ENCODE results near the gene CUZD1. TPM values are rescaled to one million over a fixed set of nuclear protein-coding genes. Genes with fewer than 3 reads are reported as not detected.

The CUZD1 gene
- total RNA-seq, 1 experiment from 2014 or later = 3.5 TPM

DNA sequence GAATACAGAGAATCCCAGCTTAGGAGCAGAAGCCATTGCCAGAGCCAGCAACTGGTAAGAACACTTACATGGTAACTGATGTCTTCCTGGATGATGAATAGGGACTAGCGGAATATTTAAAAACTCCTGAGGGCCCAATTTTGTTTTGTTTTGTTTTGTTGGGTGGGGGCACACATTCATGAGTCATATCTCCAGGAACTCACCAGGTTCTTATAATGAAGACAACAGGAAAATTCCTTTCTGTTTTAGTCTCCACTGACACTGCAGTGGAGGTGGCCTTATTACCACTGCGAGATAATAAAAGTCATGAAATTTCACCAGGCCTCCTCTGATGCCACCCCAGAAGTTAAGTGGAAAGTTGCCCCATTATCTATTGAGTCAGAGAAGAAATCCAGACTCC lies 6.6 kb upstream of the CUZD1 start:
- H3K27ac Mint-ChIP-seq = no peak overlapping the region
- DNase-seq (ENCODE audit: low spot score) (no peak), ATAC-seq (no peak)
- H3K9me3 Mint-ChIP-seq = no peaks in the 10 kb centered on the region
- ChIA-PET CTCF (no interaction called here), POLR2A (no interaction called here)
- no peaks in the 10 kb centered on the region for H3K27me3 Mint-ChIP-seq (ENCODE audit: low read depth)
- TF ChIP-seq, protein P1, sequence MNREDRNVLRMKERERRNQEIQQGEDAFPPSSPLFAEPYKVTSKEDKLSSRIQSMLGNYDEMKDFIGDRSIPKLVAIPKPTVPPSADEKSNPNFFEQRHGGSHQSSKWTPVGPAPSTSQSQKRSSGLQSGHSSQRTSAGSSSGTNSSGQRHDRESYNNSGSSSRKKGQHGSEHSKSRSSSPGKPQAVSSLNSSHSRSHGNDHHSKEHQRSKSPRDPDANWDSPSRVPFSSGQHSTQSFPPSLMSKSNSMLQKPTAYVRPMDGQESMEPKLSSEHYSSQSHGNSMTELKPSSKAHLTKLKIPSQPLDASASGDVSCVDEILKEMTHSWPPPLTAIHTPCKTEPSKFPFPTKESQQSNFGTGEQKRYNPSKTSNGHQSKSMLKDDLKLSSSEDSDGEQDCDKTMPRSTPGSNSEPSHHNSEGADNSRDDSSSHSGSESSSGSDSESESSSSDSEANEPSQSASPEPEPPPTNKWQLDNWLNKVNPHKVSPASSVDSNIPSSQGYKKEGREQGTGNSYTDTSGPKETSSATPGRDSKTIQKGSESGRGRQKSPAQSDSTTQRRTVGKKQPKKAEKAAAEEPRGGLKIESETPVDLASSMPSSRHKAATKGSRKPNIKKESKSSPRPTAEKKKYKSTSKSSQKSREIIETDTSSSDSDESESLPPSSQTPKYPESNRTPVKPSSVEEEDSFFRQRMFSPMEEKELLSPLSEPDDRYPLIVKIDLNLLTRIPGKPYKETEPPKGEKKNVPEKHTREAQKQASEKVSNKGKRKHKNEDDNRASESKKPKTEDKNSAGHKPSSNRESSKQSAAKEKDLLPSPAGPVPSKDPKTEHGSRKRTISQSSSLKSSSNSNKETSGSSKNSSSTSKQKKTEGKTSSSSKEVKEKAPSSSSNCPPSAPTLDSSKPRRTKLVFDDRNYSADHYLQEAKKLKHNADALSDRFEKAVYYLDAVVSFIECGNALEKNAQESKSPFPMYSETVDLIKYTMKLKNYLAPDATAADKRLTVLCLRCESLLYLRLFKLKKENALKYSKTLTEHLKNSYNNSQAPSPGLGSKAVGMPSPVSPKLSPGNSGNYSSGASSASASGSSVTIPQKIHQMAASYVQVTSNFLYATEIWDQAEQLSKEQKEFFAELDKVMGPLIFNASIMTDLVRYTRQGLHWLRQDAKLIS (CRISPR knock-in tag; IDR thresholded peaks at IDR 0.05; ENCODE audit: borderline replicate concordance) = no peak
- TF ChIP-seq CBFB (CRISPR knock-in tag; IDR thresholded peaks at IDR 0.05; ENCODE audit: low read depth) (no peak), ZNF396 (CRISPR knock-in tag; IDR thresholded peaks at IDR 0.05; ENCODE audit: borderline replicate concordance) (no peak), E2F5 (CRISPR knock-in tag; IDR thresholded peaks at IDR 0.05) (no peak), FOXK1 (CRISPR knock-in tag; IDR thresholded peaks at IDR 0.05) (no peak), E2F4 (CRISPR knock-in tag; IDR thresholded peaks at IDR 0.05; ENCODE audit: borderline replicate concordance, low read depth) (no peak), NFE2L1 (CRISPR knock-in tag; IDR thresholded peaks at IDR 0.05) (no peak), ZNF232 (CRISPR knock-in tag; IDR thresholded peaks at IDR 0.05) (no peak), IRF2 (CRISPR knock-in tag; IDR thresholded peaks at IDR 0.05; ENCODE audit: borderline replicate concordance, low read depth) (no peak), ATF2 (CRISPR knock-in tag; IDR thresholded peaks at IDR 0.05; ENCODE audit: borderline replicate concordance, low read depth) (no peak)
- TF ChIP-seq, protein P2, sequence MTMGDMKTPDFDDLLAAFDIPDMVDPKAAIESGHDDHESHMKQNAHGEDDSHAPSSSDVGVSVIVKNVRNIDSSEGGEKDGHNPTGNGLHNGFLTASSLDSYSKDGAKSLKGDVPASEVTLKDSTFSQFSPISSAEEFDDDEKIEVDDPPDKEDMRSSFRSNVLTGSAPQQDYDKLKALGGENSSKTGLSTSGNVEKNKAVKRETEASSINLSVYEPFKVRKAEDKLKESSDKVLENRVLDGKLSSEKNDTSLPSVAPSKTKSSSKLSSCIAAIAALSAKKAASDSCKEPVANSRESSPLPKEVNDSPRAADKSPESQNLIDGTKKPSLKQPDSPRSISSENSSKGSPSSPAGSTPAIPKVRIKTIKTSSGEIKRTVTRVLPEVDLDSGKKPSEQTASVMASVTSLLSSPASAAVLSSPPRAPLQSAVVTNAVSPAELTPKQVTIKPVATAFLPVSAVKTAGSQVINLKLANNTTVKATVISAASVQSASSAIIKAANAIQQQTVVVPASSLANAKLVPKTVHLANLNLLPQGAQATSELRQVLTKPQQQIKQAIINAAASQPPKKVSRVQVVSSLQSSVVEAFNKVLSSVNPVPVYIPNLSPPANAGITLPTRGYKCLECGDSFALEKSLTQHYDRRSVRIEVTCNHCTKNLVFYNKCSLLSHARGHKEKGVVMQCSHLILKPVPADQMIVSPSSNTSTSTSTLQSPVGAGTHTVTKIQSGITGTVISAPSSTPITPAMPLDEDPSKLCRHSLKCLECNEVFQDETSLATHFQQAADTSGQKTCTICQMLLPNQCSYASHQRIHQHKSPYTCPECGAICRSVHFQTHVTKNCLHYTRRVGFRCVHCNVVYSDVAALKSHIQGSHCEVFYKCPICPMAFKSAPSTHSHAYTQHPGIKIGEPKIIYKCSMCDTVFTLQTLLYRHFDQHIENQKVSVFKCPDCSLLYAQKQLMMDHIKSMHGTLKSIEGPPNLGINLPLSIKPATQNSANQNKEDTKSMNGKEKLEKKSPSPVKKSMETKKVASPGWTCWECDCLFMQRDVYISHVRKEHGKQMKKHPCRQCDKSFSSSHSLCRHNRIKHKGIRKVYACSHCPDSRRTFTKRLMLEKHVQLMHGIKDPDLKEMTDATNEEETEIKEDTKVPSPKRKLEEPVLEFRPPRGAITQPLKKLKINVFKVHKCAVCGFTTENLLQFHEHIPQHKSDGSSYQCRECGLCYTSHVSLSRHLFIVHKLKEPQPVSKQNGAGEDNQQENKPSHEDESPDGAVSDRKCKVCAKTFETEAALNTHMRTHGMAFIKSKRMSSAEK (CRISPR knock-in tag; IDR thresholded peaks at IDR 0.05; ENCODE audit: borderline replicate concordance) = no peak
- peaks cover 43% of the 10 kb centered on the region for H3K4me1 Mint-ChIP-seq
- no peak overlapping the region for H3K4me3 Mint-ChIP-seq
- peaks cover 27% of the 10 kb centered on the region for H3K36me3 Mint-ChIP-seq

All from WTC11 (cell line).